ENCODE results near the gene MYO1H. TPM values are rescaled to one million over a fixed set of nuclear protein-coding genes. Genes with fewer than 3 reads are reported as not detected.

Gene MYO1H
- total and polyA plus RNA-seq, 2 of the 13 experiments (the other 11 are each of a cell fraction or from before 2014, with no cell fraction given), result not detected

DNA sequence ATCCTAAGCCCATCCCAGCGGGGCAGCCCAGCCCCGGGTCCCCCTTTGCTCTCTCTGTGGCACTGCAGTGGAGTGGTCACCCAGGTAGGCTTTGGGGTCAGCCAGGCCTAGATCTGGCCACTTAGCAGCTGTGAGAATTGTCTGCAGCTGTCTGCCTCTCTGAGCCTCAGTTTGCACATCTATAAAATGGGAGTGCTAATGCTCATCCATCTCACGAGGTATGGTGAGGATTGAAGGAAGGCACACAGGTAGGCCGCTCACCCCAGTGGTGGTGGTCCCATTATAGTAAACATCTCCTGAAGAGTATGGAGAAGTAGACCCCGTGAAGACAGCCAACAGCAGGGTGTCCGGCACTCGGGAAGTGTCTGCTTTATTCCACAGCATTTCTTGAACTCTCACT, 47.9 kb upstream of the MYO1H start:
- H3K27me3 ChIP-seq (ENCODE audit: control insufficient read depth in 1 of 2, insufficient read depth in 2 of 2, low read length in 2 of 2), result peaks cover 0 to 5% of the 10 kb centered on the region in 2 experiments; a peak in 3 of 5 replicates
- no peaks in the 10 kb centered on the region for H3K79me2 ChIP-seq (ENCODE audit: insufficient read depth, low read length)
- H4K20me1 ChIP-seq (ENCODE audit: insufficient read depth, low read length), result no peaks in the 10 kb centered on the region
- CTCF ChIA-PET (ENCODE audit: low intra/inter-chr PET ratio, low total read pairs), result no interaction called here
- DNase-seq (ENCODE audit: low spot score) (no peak), ATAC-seq (no peak), FAIRE-seq (no peak)
- H3K4me1 ChIP-seq (ENCODE audit: insufficient read depth, low read length), result no peaks in the 10 kb centered on the region
- POLR2A ChIA-PET, result no interaction called here
- in situ Hi-C loops (cut with HindIII; ENCODE audit: extremely low pct_ligation_motif_present, low pct_unique_long_range_greater_than_20kb) (no loop called here), intact Hi-C loops (cut with micrococcal nuclease; ENCODE audit: unreplicated experiment) (no loop called here)
- BruUV-seq (replicated peaks), result no TSS peak
- H3K27ac ChIP-seq (ENCODE audit: extremely low read length, insufficient read depth, low read length), result no peak overlapping the region
- no peak overlapping the region for H2AFZ ChIP-seq (ENCODE audit: low read length)
- H3K4me3 ChIP-seq (replicated peaks in 1 of 3; ENCODE audit: insufficient read depth in 1 of 3, low read depth in 2 of 3, low read length in 3 of 3), result no peak overlapping the region
- no peak overlapping the region for H3K4me2 ChIP-seq (ENCODE audit: low read depth, low read length)
- 80% methylated on average over 4 of the region's 7 CpGs for WGBS (ENCODE audit: low lambda C conversion rate)
- no peaks in the 10 kb centered on the region for H3K36me3 ChIP-seq (replicated peaks in 1 of 2; ENCODE audit: control insufficient read depth in 1 of 2, insufficient read depth in 2 of 2, low read length in 2 of 2)
- no peak overlapping the region for H3K9ac ChIP-seq (ENCODE audit: insufficient read depth, low read depth, low read length)
- no peaks in the 10 kb centered on the region for H3K9me3 ChIP-seq (ENCODE audit: low read length)
- TF ChIP-seq, protein P1, sequence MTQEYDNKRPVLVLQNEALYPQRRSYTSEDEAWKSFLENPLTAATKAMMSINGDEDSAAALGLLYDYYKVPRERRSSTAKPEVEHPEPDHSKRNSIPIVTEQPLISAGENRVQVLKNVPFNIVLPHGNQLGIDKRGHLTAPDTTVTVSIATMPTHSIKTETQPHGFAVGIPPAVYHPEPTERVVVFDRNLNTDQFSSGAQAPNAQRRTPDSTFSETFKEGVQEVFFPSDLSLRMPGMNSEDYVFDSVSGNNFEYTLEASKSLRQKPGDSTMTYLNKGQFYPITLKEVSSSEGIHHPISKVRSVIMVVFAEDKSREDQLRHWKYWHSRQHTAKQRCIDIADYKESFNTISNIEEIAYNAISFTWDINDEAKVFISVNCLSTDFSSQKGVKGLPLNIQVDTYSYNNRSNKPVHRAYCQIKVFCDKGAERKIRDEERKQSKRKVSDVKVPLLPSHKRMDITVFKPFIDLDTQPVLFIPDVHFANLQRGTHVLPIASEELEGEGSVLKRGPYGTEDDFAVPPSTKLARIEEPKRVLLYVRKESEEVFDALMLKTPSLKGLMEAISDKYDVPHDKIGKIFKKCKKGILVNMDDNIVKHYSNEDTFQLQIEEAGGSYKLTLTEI (CRISPR knock-in tag; conservative IDR thresholded peaks at IDR 0.05), result no peak
- peak; percentile 84 for TF ChIP-seq ZNF629 (CRISPR knock-in tag; conservative IDR thresholded peaks at IDR 0.05)

GRCh38 chr12:109301643-109302168, 46.0 kb upstream of the MYO1H start:
- Histone ChIP-seq H3K36me3 (replicated peaks in 1 of 2; ENCODE audit: control insufficient read depth in 1 of 2, insufficient read depth in 2 of 2, low read length in 2 of 2) (no peaks in the 10 kb centered on the region), H3K4me3 (replicated peaks in 1 of 3; ENCODE audit: insufficient read depth in 1 of 3, low read depth in 2 of 3, low read length in 3 of 3) (no peak overlapping the region), H2AFZ (ENCODE audit: low read length) (no peak overlapping the region), H3K79me2 (ENCODE audit: insufficient read depth, low read length) (no peaks in the 10 kb centered on the region), H3K4me1 (ENCODE audit: insufficient read depth, low read length) (peaks cover 14% of the 10 kb centered on the region), H3K4me2 (ENCODE audit: low read depth, low read length) (no peak overlapping the region), H3K27ac (ENCODE audit: extremely low read length, insufficient read depth, low read length) (no peak overlapping the region), H3K27me3 (ENCODE audit: control insufficient read depth in 1 of 2, insufficient read depth in 2 of 2, low read length in 2 of 2) (peaks cover 0 to 7% of the 10 kb centered on the region in 2 experiments; a peak in 3 of 5 replicates), H3K9me3 (ENCODE audit: low read length) (no peaks in the 10 kb centered on the region), H4K20me1 (ENCODE audit: insufficient read depth, low read length) (no peaks in the 10 kb centered on the region), H3K9ac (ENCODE audit: insufficient read depth, low read depth, low read length) (no peak overlapping the region)
- 65% methylated on average over 3 of the region's 3 CpGs for WGBS (ENCODE audit: low lambda C conversion rate)
- intact Hi-C loops (cut with micrococcal nuclease; ENCODE audit: unreplicated experiment) (no loop called here), in situ Hi-C loops (cut with HindIII; ENCODE audit: extremely low pct_ligation_motif_present, low pct_unique_long_range_greater_than_20kb) (no loop called here)
- ChIA-PET POLR2A (no interaction called here), CTCF (ENCODE audit: low intra/inter-chr PET ratio, low total read pairs) (no interaction called here)
- BruUV-seq (replicated peaks), result no TSS peak
- TF ChIP-seq ZFP36 (IDR thresholded peaks at IDR 0.05; ENCODE audit: borderline replicate concordance, low read depth, low read length, partially characterized antibody) (peak; percentile 61), ZNF510 (CRISPR knock-in tag; IDR thresholded peaks at IDR 0.05; ENCODE audit: low read depth) (no peak), KLF15 (CRISPR knock-in tag; IDR thresholded peaks at IDR 0.05; ENCODE audit: borderline replicate concordance) (no peak), MTF1 (CRISPR knock-in tag; IDR thresholded peaks at IDR 0.05) (no peak), ZNF235 (CRISPR knock-in tag; IDR thresholded peaks at IDR 0.05; ENCODE audit: borderline replicate concordance) (no peak), ARID2 (CRISPR knock-in tag; IDR thresholded peaks at IDR 0.05; ENCODE audit: borderline replicate concordance) (no peak), ZNF749 (CRISPR knock-in tag; IDR thresholded peaks at IDR 0.05; ENCODE audit: borderline replicate concordance) (no peak)
- DNase-seq (ENCODE audit: low spot score) (no peak), FAIRE-seq (no peak), ATAC-seq (no peak)

Data from HepG2 (cell line).